HL-60 (cell line): ENCODE measurements around the gene CCDC92B.

ENCODE experiments used
- CTCF ChIP-seq: IDR thresholded peaks from one replicate; pipeline ENCODE4 v1.5.1; 2011; ENCODE audit warnings: low read length, control low read depth, inconsistent platforms; ENCODE audit not compliant: insufficient read depth
- GABPA ChIP-seq: IDR thresholded peaks from 2 replicates; pipeline ENCODE4 v1.6.1; 2012; ENCODE audit warnings: low read depth
- TF ChIP-seq, protein P1 (sequence below): IDR thresholded peaks from 2 replicates; pipeline ENCODE4 v1.6.1; 2012; ENCODE audit warnings: low read depth; ENCODE audit not compliant: insufficient replicate concordance

DNA sequence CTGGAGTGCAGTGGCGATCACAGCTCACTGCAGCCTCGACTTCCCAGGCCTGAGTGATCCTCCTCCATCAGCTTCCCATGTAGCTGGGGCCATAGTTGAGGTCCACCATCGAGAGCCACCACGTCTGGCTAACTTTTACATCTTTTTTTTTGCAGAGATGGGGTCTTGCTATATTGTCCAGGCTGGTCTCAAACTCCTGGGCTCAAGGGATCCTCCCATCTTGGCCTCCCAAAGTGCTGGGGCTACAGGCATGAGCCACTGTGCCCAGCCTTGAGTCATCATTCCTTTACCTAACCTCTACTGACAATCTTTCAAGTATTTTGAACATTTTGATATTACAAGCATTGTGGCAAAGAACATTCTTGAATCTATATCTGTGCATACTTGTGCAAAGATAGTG is 9.4 kb upstream of the CCDC92B start:
- TF ChIP-seq CTCF = no peak
- no peak for TF ChIP-seq GABPA
- TF ChIP-seq, protein P1, sequence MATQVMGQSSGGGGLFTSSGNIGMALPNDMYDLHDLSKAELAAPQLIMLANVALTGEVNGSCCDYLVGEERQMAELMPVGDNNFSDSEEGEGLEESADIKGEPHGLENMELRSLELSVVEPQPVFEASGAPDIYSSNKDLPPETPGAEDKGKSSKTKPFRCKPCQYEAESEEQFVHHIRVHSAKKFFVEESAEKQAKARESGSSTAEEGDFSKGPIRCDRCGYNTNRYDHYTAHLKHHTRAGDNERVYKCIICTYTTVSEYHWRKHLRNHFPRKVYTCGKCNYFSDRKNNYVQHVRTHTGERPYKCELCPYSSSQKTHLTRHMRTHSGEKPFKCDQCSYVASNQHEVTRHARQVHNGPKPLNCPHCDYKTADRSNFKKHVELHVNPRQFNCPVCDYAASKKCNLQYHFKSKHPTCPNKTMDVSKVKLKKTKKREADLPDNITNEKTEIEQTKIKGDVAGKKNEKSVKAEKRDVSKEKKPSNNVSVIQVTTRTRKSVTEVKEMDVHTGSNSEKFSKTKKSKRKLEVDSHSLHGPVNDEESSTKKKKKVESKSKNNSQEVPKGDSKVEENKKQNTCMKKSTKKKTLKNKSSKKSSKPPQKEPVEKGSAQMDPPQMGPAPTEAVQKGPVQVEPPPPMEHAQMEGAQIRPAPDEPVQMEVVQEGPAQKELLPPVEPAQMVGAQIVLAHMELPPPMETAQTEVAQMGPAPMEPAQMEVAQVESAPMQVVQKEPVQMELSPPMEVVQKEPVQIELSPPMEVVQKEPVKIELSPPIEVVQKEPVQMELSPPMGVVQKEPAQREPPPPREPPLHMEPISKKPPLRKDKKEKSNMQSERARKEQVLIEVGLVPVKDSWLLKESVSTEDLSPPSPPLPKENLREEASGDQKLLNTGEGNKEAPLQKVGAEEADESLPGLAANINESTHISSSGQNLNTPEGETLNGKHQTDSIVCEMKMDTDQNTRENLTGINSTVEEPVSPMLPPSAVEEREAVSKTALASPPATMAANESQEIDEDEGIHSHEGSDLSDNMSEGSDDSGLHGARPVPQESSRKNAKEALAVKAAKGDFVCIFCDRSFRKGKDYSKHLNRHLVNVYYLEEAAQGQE = no peak
